Prostate gland (tissue), 2 donors: ENCODE results near the gene DPEP3.

Source experiments
- POLR2A ChIP-seq: fragments of 450-650 bp; IDR thresholded peaks from one replicate; pipeline ENCODE4 v1.6.1; 2016; ENCODE audit warnings: antibody characterized with exemption, mild to moderate bottlenecking
- TF ChIP-seq, protein P1 (sequence below), 4 experiments: fragments of 200-600 bp in 2 of 4; fragments of 450-650 bp in 2 of 4; sonication (generic) in 2 of 4; IDR thresholded peaks; 1 replicate in 3 of 4; 2 replicates in 1 of 4; pipeline ENCODE4 v1.5.1; 2016 to 2019; ENCODE audit warnings: antibody characterized with exemption in 4 of 4, mild to moderate bottlenecking in 2 of 4, moderate library complexity in 2 of 4

DNA sequence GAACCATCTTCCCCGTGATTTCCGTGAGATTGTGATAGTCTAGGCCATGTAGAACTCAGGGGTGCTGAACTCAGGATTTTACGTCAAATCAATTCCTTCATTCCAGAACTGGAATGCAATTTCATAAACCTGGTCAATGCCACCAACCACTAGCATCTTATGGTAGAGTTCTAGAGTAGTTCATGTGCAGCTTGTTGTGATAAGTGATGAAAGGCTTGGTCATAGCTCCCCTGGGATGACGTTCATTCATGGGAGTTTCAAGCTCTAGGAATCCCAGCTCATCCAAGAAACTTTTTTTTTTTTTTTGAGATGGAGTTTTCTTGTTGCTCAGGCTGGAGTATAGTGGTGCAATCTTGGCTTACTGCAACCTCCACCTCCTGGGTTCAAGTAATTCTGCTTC, 22.7 kb upstream of the DPEP3 start:
- TF ChIP-seq, protein P1, sequence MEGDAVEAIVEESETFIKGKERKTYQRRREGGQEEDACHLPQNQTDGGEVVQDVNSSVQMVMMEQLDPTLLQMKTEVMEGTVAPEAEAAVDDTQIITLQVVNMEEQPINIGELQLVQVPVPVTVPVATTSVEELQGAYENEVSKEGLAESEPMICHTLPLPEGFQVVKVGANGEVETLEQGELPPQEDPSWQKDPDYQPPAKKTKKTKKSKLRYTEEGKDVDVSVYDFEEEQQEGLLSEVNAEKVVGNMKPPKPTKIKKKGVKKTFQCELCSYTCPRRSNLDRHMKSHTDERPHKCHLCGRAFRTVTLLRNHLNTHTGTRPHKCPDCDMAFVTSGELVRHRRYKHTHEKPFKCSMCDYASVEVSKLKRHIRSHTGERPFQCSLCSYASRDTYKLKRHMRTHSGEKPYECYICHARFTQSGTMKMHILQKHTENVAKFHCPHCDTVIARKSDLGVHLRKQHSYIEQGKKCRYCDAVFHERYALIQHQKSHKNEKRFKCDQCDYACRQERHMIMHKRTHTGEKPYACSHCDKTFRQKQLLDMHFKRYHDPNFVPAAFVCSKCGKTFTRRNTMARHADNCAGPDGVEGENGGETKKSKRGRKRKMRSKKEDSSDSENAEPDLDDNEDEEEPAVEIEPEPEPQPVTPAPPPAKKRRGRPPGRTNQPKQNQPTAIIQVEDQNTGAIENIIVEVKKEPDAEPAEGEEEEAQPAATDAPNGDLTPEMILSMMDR (IDR thresholded peaks at IDR 0.05), result no peak
- TF ChIP-seq POLR2A, result no peak
